ENCODE results near the gene IGSF3.
"Not testable (repeated sequence)": the region's sequence is repeated elsewhere in the genome, so short reads cannot be mapped to it uniquely, and the experiment has no call there.

DNA sequence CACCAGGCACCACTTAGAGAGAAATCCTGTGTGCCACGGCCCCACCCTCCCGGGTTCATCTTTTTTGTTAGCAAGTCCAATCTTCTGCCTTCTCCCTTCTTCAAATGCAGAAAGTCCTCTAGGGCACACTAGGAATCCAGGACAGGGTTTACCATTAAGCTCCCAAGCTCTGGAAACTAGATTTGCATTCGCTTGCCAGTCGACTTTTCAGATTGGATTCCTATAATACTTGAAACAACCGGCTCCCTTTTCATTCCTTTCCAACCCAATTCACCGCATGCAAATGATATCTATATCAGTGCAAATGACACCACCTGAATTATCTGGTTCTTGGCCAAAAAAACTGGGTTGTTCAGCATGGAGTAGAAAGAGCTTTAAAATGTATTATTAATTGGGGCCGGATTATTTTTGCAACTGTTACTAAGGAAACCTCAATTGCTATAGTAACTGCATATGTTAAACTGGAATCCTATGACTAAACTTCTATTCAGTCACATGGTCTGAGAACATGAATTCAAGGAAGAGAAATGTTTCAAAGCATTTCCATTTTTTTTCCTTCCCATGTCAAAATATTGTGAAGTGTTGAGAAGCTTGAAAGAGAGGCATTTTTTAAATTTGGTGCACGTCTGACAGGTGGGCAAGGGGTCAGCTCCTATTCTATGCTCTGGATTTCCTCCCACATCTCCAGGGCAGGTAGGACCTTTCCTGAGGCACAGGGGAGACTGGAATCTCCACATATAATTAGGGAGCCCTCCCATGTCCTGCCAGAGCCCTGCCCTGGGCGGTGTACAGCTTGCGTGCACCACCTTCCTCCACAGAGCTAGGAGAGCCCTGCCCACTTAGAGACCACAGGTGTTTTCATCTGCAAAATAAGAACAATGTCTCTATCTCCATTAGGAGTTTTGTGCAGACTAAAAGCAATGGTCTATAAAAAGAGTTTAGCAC, 76.3 kb downstream of the IGSF3 start:
- TF ChIP-seq, protein P1, sequence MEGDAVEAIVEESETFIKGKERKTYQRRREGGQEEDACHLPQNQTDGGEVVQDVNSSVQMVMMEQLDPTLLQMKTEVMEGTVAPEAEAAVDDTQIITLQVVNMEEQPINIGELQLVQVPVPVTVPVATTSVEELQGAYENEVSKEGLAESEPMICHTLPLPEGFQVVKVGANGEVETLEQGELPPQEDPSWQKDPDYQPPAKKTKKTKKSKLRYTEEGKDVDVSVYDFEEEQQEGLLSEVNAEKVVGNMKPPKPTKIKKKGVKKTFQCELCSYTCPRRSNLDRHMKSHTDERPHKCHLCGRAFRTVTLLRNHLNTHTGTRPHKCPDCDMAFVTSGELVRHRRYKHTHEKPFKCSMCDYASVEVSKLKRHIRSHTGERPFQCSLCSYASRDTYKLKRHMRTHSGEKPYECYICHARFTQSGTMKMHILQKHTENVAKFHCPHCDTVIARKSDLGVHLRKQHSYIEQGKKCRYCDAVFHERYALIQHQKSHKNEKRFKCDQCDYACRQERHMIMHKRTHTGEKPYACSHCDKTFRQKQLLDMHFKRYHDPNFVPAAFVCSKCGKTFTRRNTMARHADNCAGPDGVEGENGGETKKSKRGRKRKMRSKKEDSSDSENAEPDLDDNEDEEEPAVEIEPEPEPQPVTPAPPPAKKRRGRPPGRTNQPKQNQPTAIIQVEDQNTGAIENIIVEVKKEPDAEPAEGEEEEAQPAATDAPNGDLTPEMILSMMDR (IDR thresholded peaks at IDR 0.05), result not testable (repeated sequence)
- TF ChIP-seq ETV6 (CRISPR knock-in tag; IDR thresholded peaks at IDR 0.05); ZBTB21 (CRISPR knock-in tag; IDR thresholded peaks at IDR 0.05; ENCODE audit: borderline replicate concordance); JUN (CRISPR knock-in tag; IDR thresholded peaks at IDR 0.05); MXD4 (CRISPR knock-in tag; IDR thresholded peaks at IDR 0.05; ENCODE audit: borderline replicate concordance); TEAD1 (CRISPR knock-in tag; IDR thresholded peaks at IDR 0.05): not testable (repeated sequence)
- TF ChIP-seq, protein P2, sequence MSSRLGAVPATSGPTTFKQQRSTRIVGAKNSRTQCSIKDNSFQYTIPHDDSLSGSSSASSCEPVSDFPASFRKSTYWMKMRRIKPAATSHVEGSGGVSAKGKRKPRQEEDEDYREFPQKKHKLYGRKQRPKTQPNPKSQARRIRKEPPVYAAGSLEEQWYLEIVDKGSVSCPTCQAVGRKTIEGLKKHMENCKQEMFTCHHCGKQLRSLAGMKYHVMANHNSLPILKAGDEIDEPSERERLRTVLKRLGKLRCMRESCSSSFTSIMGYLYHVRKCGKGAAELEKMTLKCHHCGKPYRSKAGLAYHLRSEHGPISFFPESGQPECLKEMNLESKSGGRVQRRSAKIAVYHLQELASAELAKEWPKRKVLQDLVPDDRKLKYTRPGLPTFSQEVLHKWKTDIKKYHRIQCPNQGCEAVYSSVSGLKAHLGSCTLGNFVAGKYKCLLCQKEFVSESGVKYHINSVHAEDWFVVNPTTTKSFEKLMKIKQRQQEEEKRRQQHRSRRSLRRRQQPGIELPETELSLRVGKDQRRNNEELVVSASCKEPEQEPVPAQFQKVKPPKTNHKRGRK (CRISPR knock-in tag; IDR thresholded peaks at IDR 0.05; ENCODE audit: borderline replicate concordance), result not testable (repeated sequence)
- TF ChIP-seq, protein P3, sequence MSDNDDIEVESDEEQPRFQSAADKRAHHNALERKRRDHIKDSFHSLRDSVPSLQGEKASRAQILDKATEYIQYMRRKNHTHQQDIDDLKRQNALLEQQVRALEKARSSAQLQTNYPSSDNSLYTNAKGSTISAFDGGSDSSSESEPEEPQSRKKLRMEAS (CRISPR knock-in tag; IDR thresholded peaks at IDR 0.05), result not testable (repeated sequence)
- TF ChIP-seq, protein P4, sequence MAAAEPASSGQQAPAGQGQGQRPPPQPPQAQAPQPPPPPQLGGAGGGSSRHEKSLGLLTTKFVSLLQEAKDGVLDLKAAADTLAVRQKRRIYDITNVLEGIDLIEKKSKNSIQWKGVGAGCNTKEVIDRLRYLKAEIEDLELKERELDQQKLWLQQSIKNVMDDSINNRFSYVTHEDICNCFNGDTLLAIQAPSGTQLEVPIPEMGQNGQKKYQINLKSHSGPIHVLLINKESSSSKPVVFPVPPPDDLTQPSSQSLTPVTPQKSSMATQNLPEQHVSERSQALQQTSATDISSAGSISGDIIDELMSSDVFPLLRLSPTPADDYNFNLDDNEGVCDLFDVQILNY (CRISPR knock-in tag; IDR thresholded peaks at IDR 0.05), result not testable (repeated sequence)
- TF ChIP-seq, protein P5, sequence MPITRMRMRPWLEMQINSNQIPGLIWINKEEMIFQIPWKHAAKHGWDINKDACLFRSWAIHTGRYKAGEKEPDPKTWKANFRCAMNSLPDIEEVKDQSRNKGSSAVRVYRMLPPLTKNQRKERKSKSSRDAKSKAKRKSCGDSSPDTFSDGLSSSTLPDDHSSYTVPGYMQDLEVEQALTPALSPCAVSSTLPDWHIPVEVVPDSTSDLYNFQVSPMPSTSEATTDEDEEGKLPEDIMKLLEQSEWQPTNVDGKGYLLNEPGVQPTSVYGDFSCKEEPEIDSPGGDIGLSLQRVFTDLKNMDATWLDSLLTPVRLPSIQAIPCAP (CRISPR knock-in tag; IDR thresholded peaks at IDR 0.05), result not testable (repeated sequence)

Data from WTC11 (cell line).